NCI-H524 treated with DMSO at 0.1 percent for 48 hours (cell line): ENCODE data around the gene ZNF469.

ENCODE experiments used
- DNase-seq: peaks from one replicate; lab custom pipeline; 2025; lab: John Stamatoyannopoulos, UW

Gene ZNF469

DNA sequence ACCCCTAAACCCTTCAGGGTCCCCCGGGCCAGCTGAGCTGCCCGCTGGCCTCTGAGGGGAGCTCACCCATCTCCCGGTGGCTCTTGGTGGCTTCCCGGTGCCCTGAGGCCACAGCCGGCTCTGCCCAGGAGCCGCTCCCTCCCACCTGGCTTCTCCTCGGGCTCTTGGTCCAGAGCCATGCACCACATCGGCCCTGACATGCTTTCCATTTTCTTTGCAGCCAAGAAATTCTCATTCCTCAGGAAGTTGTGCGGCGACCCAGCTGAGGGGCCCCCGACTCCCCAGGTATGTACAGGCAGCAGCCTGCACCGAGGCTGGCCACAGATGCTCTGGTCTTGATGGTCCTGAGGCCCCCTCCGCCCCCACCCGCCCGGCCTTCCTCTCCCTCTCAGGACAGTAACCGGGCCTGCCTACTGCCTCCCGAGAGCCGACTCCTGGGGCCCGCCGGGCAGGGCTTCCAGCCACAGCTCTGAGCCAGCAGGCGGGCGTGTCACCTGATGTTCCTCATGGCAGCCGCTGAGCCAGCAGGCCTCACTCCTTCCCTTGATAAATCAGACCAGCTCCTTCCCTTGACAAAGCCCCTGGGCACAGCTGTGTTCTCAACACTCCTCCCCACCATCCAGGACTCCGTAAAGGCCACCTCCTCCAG is 42.0 kb downstream of the ZNF469 start:
- no peak for DNase-seq

DNA sequence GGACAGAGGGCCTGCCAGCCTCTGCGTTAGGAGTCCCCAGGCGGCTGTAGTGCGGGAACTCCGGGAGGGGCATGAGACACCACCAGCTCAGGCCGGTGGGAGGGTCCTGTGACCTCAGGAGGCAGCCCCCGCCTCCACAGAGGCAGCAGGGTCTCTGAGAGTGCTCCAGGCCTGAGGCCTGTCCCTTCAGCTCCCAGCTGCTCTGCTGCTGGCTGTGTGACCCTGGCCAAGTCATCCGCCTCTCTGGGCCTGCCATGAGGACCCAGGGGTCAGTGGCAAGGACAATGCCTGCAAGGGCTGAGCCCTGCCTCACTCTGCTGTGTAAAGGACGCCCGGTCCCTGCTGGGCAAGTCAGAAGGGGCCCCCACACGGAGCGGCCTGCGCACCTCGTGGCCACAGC is 43.3 kb downstream of the ZNF469 start:
- DNase-seq: no peak

DNA sequence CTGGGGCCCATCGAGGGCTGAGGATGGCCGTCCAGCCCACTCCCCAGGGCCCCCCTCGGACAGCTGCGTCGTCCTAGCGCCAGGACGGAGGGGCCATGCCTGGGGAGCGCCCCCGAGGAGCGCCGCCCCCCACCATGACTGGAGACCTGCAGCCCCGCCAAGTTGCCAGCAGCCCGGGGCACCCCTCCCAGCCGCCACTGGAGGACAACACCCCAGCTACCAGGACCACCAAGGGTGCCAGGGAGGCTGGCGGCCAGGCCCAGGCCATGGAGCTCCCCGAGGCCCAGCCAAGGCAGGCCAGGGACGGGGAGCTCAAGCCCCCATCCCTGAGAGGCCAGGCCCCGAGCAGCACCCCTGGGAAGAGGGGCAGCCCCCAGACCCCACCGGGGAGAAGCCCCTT is 44.6 kb downstream of the ZNF469 start:
- DNase-seq: no peak

DNA sequence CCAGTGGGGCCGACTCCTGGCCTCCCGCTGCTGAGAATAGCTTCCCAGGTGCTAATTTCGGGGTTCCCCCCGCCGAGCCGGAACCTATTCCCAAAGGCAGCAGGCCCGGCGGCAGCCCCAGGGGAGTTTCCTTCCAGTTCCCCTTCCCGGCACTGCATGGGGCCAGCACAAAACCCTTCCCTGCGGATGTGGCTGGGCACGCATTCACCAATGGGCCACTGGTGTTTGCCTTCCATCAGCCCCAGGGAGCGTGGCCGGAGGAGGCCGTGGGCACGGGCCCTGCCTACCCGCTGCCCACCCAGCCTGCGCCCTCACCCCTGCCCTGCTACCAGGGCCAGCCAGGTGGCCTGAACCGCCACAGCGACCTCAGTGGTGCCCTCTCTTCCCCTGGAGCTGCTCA is 45.4 kb downstream of the ZNF469 start:
- DNase-seq: no peak

DNA sequence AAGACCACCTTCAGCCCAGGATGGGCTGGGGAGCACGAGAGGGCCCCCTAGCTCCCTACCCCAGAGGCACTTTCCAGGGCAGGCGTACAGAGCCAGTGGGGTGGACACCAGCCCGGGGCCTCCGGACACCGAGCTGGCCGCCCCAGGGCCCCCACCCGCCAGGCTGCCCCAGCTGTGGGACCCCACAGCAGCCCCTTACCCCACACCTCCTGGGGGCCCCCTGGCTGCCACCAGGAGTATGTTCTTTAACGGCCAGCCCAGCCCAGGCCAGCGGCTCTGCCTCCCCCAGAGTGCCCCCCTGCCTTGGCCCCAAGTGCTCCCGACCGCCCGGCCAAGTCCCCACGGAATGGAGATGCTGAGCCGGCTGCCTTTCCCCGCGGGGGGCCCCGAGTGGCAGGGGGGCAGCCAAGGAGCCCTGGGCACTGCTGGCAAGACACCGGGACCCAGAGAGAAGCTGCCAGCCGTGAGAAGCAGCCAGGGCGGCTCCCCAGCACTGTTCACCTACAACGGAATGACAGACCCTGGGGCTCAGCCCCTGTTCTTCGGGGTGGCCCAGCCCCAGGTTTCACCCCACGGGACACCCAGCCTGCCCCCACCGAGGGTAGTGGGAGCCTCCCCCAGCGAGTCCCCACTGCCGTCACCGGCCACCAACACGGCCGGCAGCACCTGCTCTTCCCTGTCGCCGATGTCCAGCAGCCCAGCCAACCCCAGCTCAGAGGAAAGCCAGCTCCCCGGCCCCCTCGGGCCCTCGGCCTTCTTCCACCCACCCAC is 46.0 kb downstream of the ZNF469 start:
- no peak for DNase-seq

DNA sequence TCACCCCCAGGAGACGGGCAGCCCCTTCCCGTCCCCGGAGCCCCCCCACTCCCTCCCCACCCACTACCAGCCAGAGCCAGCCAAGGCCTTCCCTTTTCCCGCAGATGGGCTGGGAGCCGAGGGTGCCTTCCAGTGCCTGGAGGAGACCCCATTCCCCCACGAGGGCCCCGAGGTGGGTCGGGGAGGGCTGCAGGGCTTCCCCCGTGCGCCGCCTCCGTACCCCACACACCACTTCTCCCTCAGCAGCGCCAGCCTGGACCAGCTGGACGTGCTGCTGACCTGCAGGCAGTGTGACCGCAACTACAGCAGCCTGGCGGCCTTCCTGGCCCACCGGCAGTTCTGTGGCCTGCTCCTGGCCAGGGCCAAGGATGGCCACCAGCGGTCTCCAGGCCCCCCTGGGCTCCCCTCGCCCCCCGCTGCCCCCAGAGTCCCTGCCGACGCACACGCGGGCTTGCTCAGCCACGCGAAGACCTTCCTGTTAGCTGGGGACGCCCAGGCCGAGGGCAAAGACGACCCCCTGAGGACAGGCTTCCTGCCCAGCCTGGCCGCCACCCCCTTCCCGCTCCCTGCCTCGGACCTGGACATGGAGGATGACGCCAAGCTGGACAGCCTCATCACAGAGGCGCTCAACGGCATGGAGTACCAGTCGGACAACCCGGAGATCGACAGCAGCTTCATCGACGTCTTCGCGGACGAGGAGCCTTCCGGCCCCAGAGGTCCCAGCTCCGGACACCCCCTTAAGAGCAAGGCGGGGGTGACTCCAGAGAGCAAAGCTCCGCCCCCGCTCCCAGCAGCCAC is 46.8 kb downstream of the ZNF469 start:
- no peak for DNase-seq

DNA sequence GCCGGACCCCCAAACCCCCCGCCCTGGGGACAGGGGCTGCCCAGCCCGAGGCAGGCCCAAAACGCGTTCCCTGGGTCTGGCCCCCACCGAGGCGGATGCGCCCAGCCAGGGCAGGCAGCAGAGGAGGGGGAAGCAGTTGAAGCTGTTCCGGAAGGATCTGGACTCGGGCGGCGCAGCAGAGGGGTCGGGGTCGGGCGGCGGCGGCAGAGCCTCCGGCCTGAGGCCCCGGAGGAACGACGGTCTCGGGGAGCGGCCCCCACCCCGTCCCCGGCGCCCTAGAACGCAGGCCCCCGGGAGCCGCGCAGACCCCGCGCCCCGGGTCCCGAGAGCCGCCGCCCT is 47.4 kb downstream of the ZNF469 start:
- DNase-seq: no peak

DNA sequence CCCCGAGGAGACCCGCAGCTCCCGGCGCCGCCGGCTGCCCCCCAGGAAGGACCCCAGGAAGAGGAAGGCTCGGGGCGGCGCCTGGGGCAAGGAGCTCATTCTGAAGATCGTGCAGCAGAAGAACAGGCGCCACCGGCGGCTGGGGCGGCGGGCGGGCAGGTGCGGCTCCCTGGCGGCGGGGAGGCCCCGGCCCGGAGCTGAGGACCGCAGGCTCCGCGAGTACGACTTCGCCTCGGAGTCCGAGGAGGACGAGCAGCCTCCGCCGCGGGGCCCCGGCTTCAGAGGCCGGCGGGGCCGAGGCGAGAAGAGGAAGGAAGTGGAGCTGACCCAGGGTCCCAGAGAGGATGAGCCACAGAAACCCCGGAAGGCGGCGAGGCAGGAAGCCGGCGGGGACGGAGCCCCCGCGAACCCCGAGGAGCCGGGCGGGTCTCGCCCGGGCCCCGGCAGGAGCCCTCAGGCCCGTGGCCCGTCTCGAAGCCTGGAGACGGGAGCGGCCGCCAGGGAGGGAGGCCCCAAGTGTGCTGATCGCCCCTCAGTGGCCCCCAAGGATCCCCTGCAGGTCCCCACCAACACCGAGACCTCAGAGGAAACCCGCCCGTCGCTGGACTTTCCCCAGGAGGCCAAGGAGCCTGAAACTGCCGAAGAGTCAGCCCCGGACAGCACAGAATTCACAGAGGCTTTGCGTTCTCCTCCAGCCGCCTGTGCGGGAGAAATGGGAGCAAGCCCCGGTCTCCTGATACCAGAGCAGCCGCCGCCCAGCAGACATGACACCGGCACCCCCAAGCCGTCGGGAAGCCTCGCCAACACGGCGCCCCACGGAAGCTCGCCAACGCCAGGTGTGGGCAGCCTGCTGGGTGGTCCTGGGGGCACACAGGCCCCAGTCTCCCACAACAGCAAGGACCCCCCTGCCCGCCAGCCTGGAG is 48.0 kb downstream of the ZNF469 start:
- no peak for DNase-seq

DNA sequence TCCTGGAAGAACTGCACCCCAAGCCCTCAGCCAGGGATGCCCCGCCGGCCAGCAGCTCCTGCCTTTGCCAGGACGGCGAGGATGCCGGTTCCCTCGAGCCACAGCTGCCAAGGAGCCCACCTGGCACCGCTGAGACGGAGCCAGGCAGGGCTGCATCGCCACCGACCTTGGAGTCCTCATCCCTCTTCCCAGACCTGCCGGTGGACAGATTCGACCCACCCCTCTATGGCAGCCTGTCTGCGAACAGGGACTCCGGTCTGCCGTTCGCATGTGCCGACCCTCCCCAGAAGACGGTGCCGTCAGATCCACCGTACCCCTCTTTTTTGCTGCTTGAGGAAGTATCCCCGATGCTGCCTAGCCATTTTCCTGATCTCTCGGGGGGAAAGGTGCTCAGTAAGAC is 48.9 kb downstream of the ZNF469 start:
- no peak for DNase-seq

DNA sequence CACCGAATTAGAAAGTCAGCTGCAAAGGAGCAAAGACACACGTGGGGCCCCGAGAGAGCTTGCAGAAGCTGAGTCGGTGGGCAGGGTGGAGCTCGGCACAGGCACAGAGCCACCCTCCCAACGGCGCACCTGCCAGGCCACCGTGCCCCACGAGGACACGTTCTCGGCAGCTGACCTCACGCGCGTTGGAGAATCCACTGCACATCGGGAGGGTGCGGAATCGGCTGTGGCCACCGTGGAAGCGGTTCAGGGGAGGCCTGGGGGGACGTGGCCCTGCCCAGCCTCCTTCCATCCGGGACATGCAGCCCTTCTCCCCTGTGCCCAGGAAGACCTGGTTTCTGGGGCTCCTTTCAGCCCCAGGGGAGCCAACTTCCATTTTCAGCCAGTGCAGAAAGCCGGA is 49.4 kb downstream of the ZNF469 start:
- no peak for DNase-seq
